Tibial nerve (tissue), 4 donors: Measurements from ENCODE around the gene TTC16.

ENCODE experiments used
- CTCF ChIP-seq, 5 experiments: fragments of 200-600 bp in 3 of 5; fragments of 450-650 bp in 2 of 5; sonication (generic) in 3 of 5; IDR thresholded peaks; one replicate each; pipeline ENCODE4 v1.5.1; 2016 to 2019; ENCODE audit warnings: antibody characterized with exemption in 5 of 5, mild to moderate bottlenecking in 3 of 5, moderate library complexity in 2 of 5
- EP300 ChIP-seq, 2 donors: sonication (generic); formaldehyde crosslinking; IDR thresholded peaks; one replicate each; pipeline ENCODE4 v1.6.1; 2017; ENCODE audit warnings: antibody characterized with exemption in 2 of 2, mild to moderate bottlenecking in 1 of 2
- POLR2A ChIP-seq, 2 donors: fragments of 450-650 bp; IDR thresholded peaks; one replicate each; pipeline ENCODE4 v1.6.1; 2017; ENCODE audit warnings: antibody characterized with exemption in 2 of 2, mild to moderate bottlenecking in 2 of 2, moderate library complexity in 2 of 2

GRCh38 chr9:127772603-127773002 is 56.7 kb downstream of the TTC16 start:
- TF ChIP-seq POLR2A (IDR thresholded peaks at IDR 0.05) (no peak), CTCF (IDR thresholded peaks at IDR 0.05) (no peak), EP300 (IDR thresholded peaks at IDR 0.05) (no peak)
